Kidney (tissue), 14 donors: ENCODE measurements around the gene KRTCAP2. TPM values are rescaled to one million over a fixed set of nuclear protein-coding genes. Genes with fewer than 3 reads are reported as not detected.

ENCODE experiments used
- DNase-seq, 5 donors: peaks; one replicate each; pipeline ENCODE4 v3.0.0-alpha.2; 2013 to 2020
- FAIRE-seq: peaks from 2 replicates; lab custom pipeline; 2012; peaks lifted over from hg19 to GRCh38; lab: Jason Lieb, UNC
- H3K27ac ChIP-seq, 2 donors: one replicate each; pipeline ENCODE4 v1.7.0; 2013; ENCODE audit warnings: low read depth in 2 of 2, low read length in 2 of 2, inconsistent platforms in 1 of 2
- H3K27me3 ChIP-seq: one replicate; pipeline ENCODE4 v1.7.1; 2013; ENCODE audit warnings: low read length, inconsistent platforms; ENCODE audit not compliant: control insufficient read depth, insufficient read depth
- H3K36me3 ChIP-seq, 3 donors: one replicate each; pipeline versions ENCODE4 v1.7.0 to v1.7.1; 2013; ENCODE audit warnings: low read length in 3 of 3, control low read depth in 1 of 3, inconsistent platforms in 1 of 3; ENCODE audit not compliant: insufficient read depth in 3 of 3, control insufficient read depth in 2 of 3
- H3K4me1 ChIP-seq, 3 donors: one replicate each; pipeline versions ENCODE4 v1.7.0 to v1.7.1; 2013; ENCODE audit warnings: low read length in 3 of 3, inconsistent platforms in 1 of 3, low read depth in 1 of 3; ENCODE audit not compliant: control insufficient read depth in 2 of 3, insufficient read depth in 2 of 3
- H3K4me3 ChIP-seq, 3 donors: one replicate each; pipeline versions ENCODE4 v1.7.0 to v1.8.1; 2013; ENCODE audit warnings: low read length in 3 of 3, control low read depth in 1 of 3, inconsistent platforms in 1 of 3
- H3K9ac ChIP-seq, 3 donors: one replicate each; pipeline versions ENCODE4 v1.7.0 to v1.7.1; 2013; ENCODE audit warnings: low read length in 3 of 3, control low read depth in 1 of 3, inconsistent platforms in 1 of 3
- H3K9me3 ChIP-seq, 3 donors: one replicate each; pipeline versions ENCODE4 v1.7.0 to v1.7.1; 2013; ENCODE audit warnings: low read length in 3 of 3, control low read depth in 1 of 3, inconsistent platforms in 1 of 3; ENCODE audit not compliant: control insufficient read depth in 2 of 3, insufficient read depth in 1 of 3
- CTCF ChIP-seq: IDR thresholded peaks from 3 replicates; pipeline ENCODE4 v1.5.1; 2012; ENCODE audit warnings: mild to moderate bottlenecking, moderate library complexity, borderline replicate concordance; ENCODE audit not compliant: insufficient read depth; ENCODE audit errors: extremely low read depth
- intact Hi-C: fragments of 100-400 bp; cut with DNase I; formaldehyde crosslinking; loops from one replicate; pipeline ENCODE4 v1.11.1; 2022
- polyA plus RNA-seq: library from polyadenylated mRNA; stranded (reverse); fragments of 350-450 nt; fragmentation: Illumina TruSeq; extraction: RNeasy Lipid Tissue Mini Kit (QIAGEN cat#74804); gene quantifications from one replicate; pipeline ENCODE4 v1.2.3, GENCODE V29; 2014; ENCODE audit warnings: low read depth, low replicate concordance; ENCODE audit not compliant: insufficient read depth
- total RNA-seq: library from RNA; stranded (reverse); fragmentation: NEBNext Ultra II Directional; extraction: Animal tissue kit (Norgen Biotek cat#: 25700); gene quantifications from one replicate; pipeline ENCODE4 v1.2.1, GENCODE V29; 2021
- donor health status: control.
- donor health status: control.
- donor health status: control.
- donor health status: control.
- donor health status: control.
- donor health status: DM: yes; HTN: yes; CAD: no.
- donor health status: Normal renal cell carcinoma (clear cell type).

KRTCAP2 gene
- total and polyA plus RNA-seq, 2 donors from 2014 or later = 198 to 351 TPM

GRCh38 chr1:155130272-155131006 lies 42.7 kb downstream of the KRTCAP2 start:
- no peak for TF ChIP-seq CTCF
- DNase-seq (peak in 4 of 5 donors; percentile 61 to 84 (median 72)), FAIRE-seq (no peak)
- Histone ChIP-seq H3K27ac (peak overlapping the region; percentile 90 to 97), H3K4me1 (peaks cover 0 to 41% (median 22%) of the 10 kb centered on the region in 3 donors), H3K27me3 (no peaks in the 10 kb centered on the region), H3K36me3 (peaks cover 3 to 31% (median 23%) of the 10 kb centered on the region in 3 donors), H3K9ac (peak overlapping the region in 2 of 3 donors; percentile 45 to 83), H3K4me3 (peak overlapping the region; percentile 1 to 99 (median 96)), H3K9me3 (no peaks in the 10 kb centered on the region)
- intact Hi-C loops = no loop called here

GRCh38 chr1:155128755-155129473 lies 44.2 kb downstream of the KRTCAP2 start:
- Histone ChIP-seq H3K9me3 (no peaks in the 10 kb centered on the region), H3K36me3 (peaks cover 3 to 22% (median 16%) of the 10 kb centered on the region in 3 donors), H3K4me3 (peak overlapping the region; percentile 46 to 99 (median 96)), H3K27me3 (no peaks in the 10 kb centered on the region), H3K9ac (peak overlapping the region; percentile 20 to 83 (median 50)), H3K4me1 (peaks cover 0 to 38% (median 26%) of the 10 kb centered on the region in 3 donors), H3K27ac (peak overlapping the region; percentile 90 to 97)
- intact Hi-C loops = no loop called here
- FAIRE-seq = no peak
- peak in 4 of 5 donors; percentile 41 to 75 (median 58) for DNase-seq
- no peak for TF ChIP-seq CTCF

GRCh38 chr1:155127967-155128754 lies 44.9 kb downstream of the KRTCAP2 start:
- intact Hi-C loops = no loop called here
- no peak for TF ChIP-seq CTCF
- Histone ChIP-seq H3K4me1 (peaks cover 0 to 31% (median 26%) of the 10 kb centered on the region in 3 donors), H3K36me3 (peaks cover 3 to 15% (median 9%) of the 10 kb centered on the region in 3 donors), H3K4me3 (peak overlapping the region; percentile 46 to 99 (median 96)), H3K27me3 (no peaks in the 10 kb centered on the region), H3K9me3 (no peaks in the 10 kb centered on the region), H3K27ac (peak overlapping the region; percentile 90 to 97), H3K9ac (peak overlapping the region; percentile 20 to 83 (median 50))
- FAIRE-seq (no peak), DNase-seq (no peak)
